H9 (cell line): ENCODE measurements around the gene APRT. TPM values are rescaled to one million over a fixed set of nuclear protein-coding genes. Genes with fewer than 3 reads are reported as not detected.

ENCODE experiments used
- DNase-seq: peaks from one replicate; pipeline ENCODE4 v3.0.0-alpha.2; 2017
- H2AFZ ChIP-seq: one replicate; pipeline ENCODE4 v1.6.1; 2013; ENCODE audit warnings: mild to moderate bottlenecking, low read length, control low read depth, moderate library complexity
- H2AK5ac ChIP-seq: 2 replicates; pipeline ENCODE4 v1.6.1; 2013; ENCODE audit warnings: low read length, control low read depth, mixed read lengths; ENCODE audit not compliant: insufficient read length
- H2BK120ac ChIP-seq: one replicate; pipeline ENCODE4 v1.6.1; 2013; ENCODE audit warnings: low read depth, mild to moderate bottlenecking, low read length, control low read depth, inconsistent platforms; ENCODE audit not compliant: poor library complexity, severe bottlenecking
- H2BK12ac ChIP-seq: 2 replicates; pipeline ENCODE4 v1.6.1; 2013; ENCODE audit warnings: low read length, control low read depth, mixed read lengths, low read depth; ENCODE audit not compliant: insufficient read length
- H2BK15ac ChIP-seq: 2 replicates; pipeline ENCODE4 v1.6.1; 2013; ENCODE audit warnings: low read depth, low read length, control low read depth
- H2BK20ac ChIP-seq: one replicate; pipeline ENCODE4 v1.6.1; 2013; ENCODE audit warnings: low read depth, mild to moderate bottlenecking, low read length, control low read depth, inconsistent platforms; ENCODE audit not compliant: poor library complexity, severe bottlenecking
- H2BK5ac ChIP-seq: 2 replicates; pipeline ENCODE4 v1.6.1; 2013; ENCODE audit warnings: low read length, control low read depth, mixed read lengths; ENCODE audit not compliant: insufficient read length
- H3K14ac ChIP-seq: 2 replicates; pipeline ENCODE4 v1.6.1; 2013; ENCODE audit warnings: low read length, control low read depth; ENCODE audit not compliant: insufficient read depth
- H3K18ac ChIP-seq: 2 replicates; pipeline ENCODE4 v1.6.1; 2013; ENCODE audit warnings: low read depth, mild to moderate bottlenecking, mixed read lengths, low read length, control low read depth; ENCODE audit not compliant: insufficient read length
- H3K23ac ChIP-seq: 2 replicates; pipeline ENCODE4 v1.6.1; 2013; ENCODE audit warnings: low read length, control low read depth, mixed read lengths, low read depth; ENCODE audit not compliant: insufficient read length
- H3K23me2 ChIP-seq: 2 replicates; pipeline ENCODE4 v1.6.1; 2013; ENCODE audit warnings: low read depth, mild to moderate bottlenecking, mixed read lengths, low read length, control low read depth; ENCODE audit not compliant: insufficient read length, poor library complexity, severe bottlenecking
- H3K27ac ChIP-seq: 2 replicates; pipeline ENCODE4 v1.5.1; 2013; ENCODE audit warnings: low read length, control low read depth, mixed read lengths, low read depth; ENCODE audit not compliant: insufficient read length
- H3K27me3 ChIP-seq: 2 replicates; pipeline ENCODE4 v1.6.1; 2013; ENCODE audit warnings: low read length, control low read depth, inconsistent platforms; ENCODE audit not compliant: insufficient read depth
- H3K4ac ChIP-seq: 2 replicates; pipeline ENCODE4 v1.6.1; 2013; ENCODE audit warnings: low read depth, mild to moderate bottlenecking, control low read depth, inconsistent platforms, low read length, moderate library complexity
- H3K4me1 ChIP-seq: 2 replicates; pipeline ENCODE4 v1.6.1; 2013; ENCODE audit warnings: low read length, control low read depth, inconsistent platforms; ENCODE audit not compliant: insufficient read depth
- H3K4me2 ChIP-seq: 2 replicates; pipeline ENCODE4 v1.6.1; 2013; ENCODE audit warnings: low read length, control low read depth, mixed read lengths; ENCODE audit not compliant: insufficient read length, insufficient read depth
- H3K56ac ChIP-seq: 2 replicates; pipeline ENCODE4 v1.6.1; 2013; ENCODE audit warnings: low read depth, mild to moderate bottlenecking, mixed read lengths, low read length, control low read depth; ENCODE audit not compliant: insufficient read length
- H3K79me1 ChIP-seq: 2 replicates; pipeline ENCODE4 v1.6.1; 2013; ENCODE audit warnings: low read depth, mild to moderate bottlenecking, moderate library complexity, low read length, control low read depth, inconsistent platforms; ENCODE audit not compliant: insufficient read depth, poor library complexity, severe bottlenecking
- H3K79me2 ChIP-seq: 2 replicates; pipeline ENCODE4 v1.6.1; 2013; ENCODE audit warnings: low read length, control low read depth, inconsistent platforms; ENCODE audit not compliant: insufficient read depth
- H3K9ac ChIP-seq: 2 replicates; pipeline ENCODE4 v1.6.1; 2013; ENCODE audit warnings: low read length, control low read depth, mixed read lengths; ENCODE audit not compliant: insufficient read length; ENCODE audit errors: extremely low read depth
- H3K9me3 ChIP-seq: one replicate; pipeline ENCODE4 v1.6.1; 2013; ENCODE audit warnings: low read depth, low read length, inconsistent platforms; ENCODE audit not compliant: control insufficient read depth
- H3T11ph ChIP-seq: one replicate; pipeline ENCODE4 v1.6.1; 2013; ENCODE audit warnings: mild to moderate bottlenecking, low read length, control low read depth, inconsistent platforms
- H4K20me1 ChIP-seq: one replicate; pipeline ENCODE4 v1.6.1; 2013; ENCODE audit not compliant: control insufficient read depth, insufficient read length, insufficient read depth
- H4K5ac ChIP-seq: 2 replicates; pipeline ENCODE4 v1.6.1; 2013; ENCODE audit warnings: low read depth, mild to moderate bottlenecking, mixed read lengths, low read length, control low read depth; ENCODE audit not compliant: insufficient read length
- H4K8ac ChIP-seq: replicated peaks from 2 replicates; pipeline ENCODE4 v1.6.1; 2013; ENCODE audit warnings: low read length, control low read depth, mixed read lengths, low read depth; ENCODE audit not compliant: insufficient read length
- H4K91ac ChIP-seq: 2 replicates; pipeline ENCODE4 v1.6.1; 2013; ENCODE audit warnings: low read depth, mild to moderate bottlenecking, moderate library complexity, mixed read lengths, low read length, control low read depth; ENCODE audit not compliant: insufficient read length
- H3K27ac Mint-ChIP-seq, 3 experiments: 2 replicates in 2 of 3; 3 replicates in 1 of 3; pipeline ENCODE4 v1.8.0; 2020 to 2021; ENCODE audit warnings: mixed read lengths in 3 of 3, mild to moderate bottlenecking in 1 of 3, moderate library complexity in 1 of 3
- H3K27me3 Mint-ChIP-seq: 2 replicates; pipeline ENCODE4 v1.8.0; 2021; ENCODE audit warnings: low read depth, mild to moderate bottlenecking, moderate library complexity, mixed read lengths
- H3K36me3 Mint-ChIP-seq, 3 experiments: 2 replicates in 2 of 3; 3 replicates in 1 of 3; pipeline ENCODE4 v1.8.0; 2020 to 2021; ENCODE audit warnings: low read depth in 3 of 3, mixed read lengths in 3 of 3; ENCODE audit not compliant: insufficient read depth in 1 of 3
- H3K4me1 Mint-ChIP-seq, 2 experiments: 2 replicates each; pipeline ENCODE4 v1.8.0; 2020; ENCODE audit warnings: mixed read lengths in 2 of 2
- H3K4me3 Mint-ChIP-seq, 2 experiments: 2 replicates in 1 of 2; 3 replicates in 1 of 2; pipeline ENCODE4 v1.8.0; 2020 to 2021; ENCODE audit warnings: mild to moderate bottlenecking in 2 of 2, mixed read lengths in 2 of 2, moderate library complexity in 1 of 2
- H3K9me3 Mint-ChIP-seq, 2 experiments: 2 replicates in 1 of 2; 3 replicates in 1 of 2; pipeline ENCODE4 v1.8.0; 2020; ENCODE audit warnings: mild to moderate bottlenecking in 2 of 2, mixed read lengths in 2 of 2, moderate library complexity in 1 of 2
- CTCF ChIP-seq: fragments of 200-600 bp; sonication (generic); conservative IDR thresholded peaks from 3 replicates; pipeline ENCODE4 v1.8.0; 2021; ENCODE audit warnings: antibody characterized with exemption, mild to moderate bottlenecking
- WGBS: extraction: QIAGEN DNeasy Blood & Tissue Kit; methylation state at CpG from one replicate; pipeline ENCODE4 v1.1.7; 2013; ENCODE audit warnings: missing lambda C conversion rate, low lambda C conversion rate, mixed read lengths; ENCODE audit not compliant: insufficient read length; ENCODE audit errors: extremely low coverage; 5-methylcytosine and 5-hydroxymethylcytosine counted together
- total RNA-seq: library from RNA; stranded (reverse); gene quantifications from 2 replicates; pipeline ENCODE4 v1.2.1, GENCODE V29; 2021

The APRT gene
- total RNA-seq, 1 experiment from 2014 or later, result 246 TPM

GRCh38 chr16:88778271-88778525 is 33.5 kb downstream of the APRT start:
- Histone ChIP-seq H3K56ac (no peak overlapping the region), H2AK5ac (no peak overlapping the region), H3K18ac (no peak overlapping the region), H3K14ac (no peak overlapping the region), H3K4me1 (no peaks in the 10 kb centered on the region), H2BK12ac (no peak overlapping the region), H3K27me3 (no peaks in the 10 kb centered on the region), H4K5ac (no peak overlapping the region), H2BK20ac (no peak overlapping the region), H2AFZ (no peak overlapping the region), H2BK120ac (no peak overlapping the region), H3T11ph (no peak overlapping the region), H3K79me1 (no peaks in the 10 kb centered on the region), H4K8ac (no peak overlapping the region), H2BK5ac (no peak overlapping the region), H3K4ac (no peak overlapping the region), H3K9ac (no peak overlapping the region), H4K91ac (no peak overlapping the region), H3K79me2 (peaks cover 4% of the 10 kb centered on the region; the same call in 1 of the 2 replicates), H3K27ac (no peak overlapping the region), H3K4me2 (no peak overlapping the region), H3K23me2 (no peaks in the 10 kb centered on the region), H4K20me1 (no peaks in the 10 kb centered on the region), H2BK15ac (no peak overlapping the region), H3K9me3 (no peaks in the 10 kb centered on the region), H3K23ac (no peak overlapping the region)
- DNase-seq, result no peak
- H3K4me1 Mint-ChIP-seq, result peaks cover 30 to 44% of the 10 kb centered on the region in 2 experiments
- H3K36me3 Mint-ChIP-seq, result no peaks in the 10 kb centered on the region
- H3K9me3 Mint-ChIP-seq, result no peaks in the 10 kb centered on the region
- H3K27ac Mint-ChIP-seq, result peak overlapping the region in 2 of 3 experiments; percentile 74 to 94; a peak in 3 of 7 replicates
- no peak overlapping the region for H3K4me3 Mint-ChIP-seq
- WGBS, result no CpG with 5 or more reads among the region's 7 CpGs
- no peak for TF ChIP-seq CTCF
- no peaks in the 10 kb centered on the region for H3K27me3 Mint-ChIP-seq
